Pancreas (tissue), 10 donors: ENCODE data around the gene SLC25A42. TPM values are rescaled to one million over a fixed set of nuclear protein-coding genes. Genes with fewer than 3 reads are reported as not detected.

Experiments
- ATAC-seq, 4 donors: fragments of 200-7000 bp; cut with Tn5 transposase; one replicate each; pipeline versions ENCODE4 v1.8.0 to v1.9.1; 2020; ENCODE audit warnings: mild to moderate bottlenecking in 4 of 4, moderate library complexity in 4 of 4
- DNase-seq, 6 donors: peaks; one replicate each; pipeline ENCODE4 v3.0.0-alpha.2; 2020
- FAIRE-seq: peaks from 2 replicates; lab custom pipeline; 2012; peaks lifted over from hg19 to GRCh38; lab: Jason Lieb, UNC
- H3K27ac ChIP-seq, 4 donors: fragments of 200-600 bp; sonication (generic); 1 replicate in 3 of 4; 2 replicates in 1 of 4; pipeline versions ENCODE4 v1.5.0 to v1.8.0; 2020
- H3K27me3 ChIP-seq, 4 donors: fragments of 200-600 bp; one replicate each; pipeline ENCODE4 v1.8.0; 2021
- H3K36me3 ChIP-seq, 3 donors: fragments of 200-600 bp; sonication (generic) in 1 of 3; one replicate each; pipeline versions ENCODE4 v1.5.0 to v1.8.0; 2020 to 2021
- H3K4me1 ChIP-seq, 3 donors: fragments of 200-600 bp; one replicate each; pipeline ENCODE4 v1.8.0; 2021
- H3K4me3 ChIP-seq, 4 donors: fragments of 200-600 bp; sonication (generic) in 2 of 4; one replicate each; pipeline versions ENCODE4 v1.5.0 to v1.8.0; 2020 to 2021
- H3K9me3 ChIP-seq, 4 donors: fragments of 200-600 bp; one replicate each; pipeline ENCODE4 v1.8.0; 2021
- CTCF ChIP-seq, 4 donors: fragments of 200-600 bp; sonication (generic) in 3 of 4; IDR thresholded peaks; one replicate each; pipeline versions ENCODE4 v1.5.0 to v1.8.0; 2021; ENCODE audit warnings: antibody characterized with exemption in 4 of 4
- WGBS, 2 donors: extraction: QIAGEN DNeasy Blood & Tissue Kit; methylation state at CpG; one replicate each; pipeline ENCODE4 v1.1.7; 2013; 5-methylcytosine and 5-hydroxymethylcytosine counted together
- intact Hi-C, 3 donors: fragments of 100-400 bp; cut with DNase I; formaldehyde crosslinking; loops; one replicate each; pipeline versions ENCODE4 v1.11.1 to v1.14.2; 2022
- polyA plus RNA-seq, 2 donors: library from polyadenylated mRNA; stranded (reverse); fragments of 200-250 nt; gene quantifications; one replicate each; pipeline ENCODE4 v1.2.3, GENCODE V29; 2013
- total RNA-seq, 6 donors: library from RNA; stranded (reverse); fragmentation: NEBNext Ultra II Directional in 4 of 6; extraction: Animal tissue kit (Norgen Biotek cat#: 25700) in 4 of 6; gene quantifications; one replicate each; pipeline versions ENCODE4 v1.2.1 to v1.2.4, GENCODE V29; 2021 to 2023
- donor health status: healthy with polysubstance abuse.
- donor health status: DM: no; HTN: no; CAD: no; lungs with moderate emphysema.
- donor health status: DM: no; HTN: no; CAD: no.
- donor health status: control.
- donor health status: control.
- donor health status: Bipolar disorder and iron deficiency.
- donor health status: DM: yes; HTN: yes; CAD: no.
- donor health status: DM: no; HTN: no; CAD: no.
- donor health status: DM: no; HTN: no; CAD: no.
- donor health status: DM: yes; HTN: yes; CAD: no.

The SLC25A42 gene
- total and polyA plus RNA-seq, 8 donors = 3.9 to 8.7 (median 6.6) TPM

- no peaks in the 10 kb centered on the region for H3K4me1 ChIP-seq
- DNase-seq (no peak), FAIRE-seq (no peak), ATAC-seq (no peak)
- no peak overlapping the region for H3K4me3 ChIP-seq
- no peaks in the 10 kb centered on the region for H3K27me3 ChIP-seq
- H3K36me3 ChIP-seq = no peaks in the 10 kb centered on the region
- no peaks in the 10 kb centered on the region for H3K9me3 ChIP-seq
- TF ChIP-seq CTCF (IDR thresholded peaks at IDR 0.05) = no peak
- no peak overlapping the region for H3K27ac ChIP-seq
- 64% methylated on average over 20 to 26 of the region's 26 CpGs for WGBS, 2 donors
- intact Hi-C loops = no loop called here
Measured at GRCh38 chr19:19160461-19161035, 96.8 kb downstream of the SLC25A42 start.

GRCh38 chr19:19162495-19162894, 98.7 kb downstream of the SLC25A42 start:
- no peaks in the 10 kb centered on the region for H3K36me3 ChIP-seq
- no peaks in the 10 kb centered on the region for H3K27me3 ChIP-seq
- no peak for TF ChIP-seq CTCF (IDR thresholded peaks at IDR 0.05)
- DNase-seq (no peak), ATAC-seq (no peak), FAIRE-seq (no peak)
- H3K9me3 ChIP-seq = no peaks in the 10 kb centered on the region
- H3K27ac ChIP-seq = no peak overlapping the region
- intact Hi-C loops = no loop called here
- WGBS, 2 donors = 87 to 91% methylated on average over 7 of the region's 7 CpGs
- H3K4me3 ChIP-seq = no peak overlapping the region
- H3K4me1 ChIP-seq = no peaks in the 10 kb centered on the region

Other genes starting within 250 kb of the SLC25A42 start
- gene UPF1, start 232.0 kb upstream of the SLC25A42 start, total RNA-seq = 10 to 100 TPM; 26.3 to 54.4 (median 33.4) TPM
- 10 to 100 TPM; 44.1 to 50.7 TPM for gene UPF1, start 232.0 kb upstream of the SLC25A42 start, polyA plus RNA-seq
- gene CERS1, start 167.8 kb upstream of the SLC25A42 start, total RNA-seq = under 1 TPM; 0.16 to 0.75 (median 0.33) TPM
- gene CERS1, start 167.8 kb upstream of the SLC25A42 start, polyA plus RNA-seq = 1 to 10 TPM; 1.7 to 8.3 TPM
- 100 to 1,000 TPM in 1 of 6 donors, 10 to 100 TPM in 5; 58.2 to 107 (median 91.2) TPM for gene COPE, start 144.6 kb upstream of the SLC25A42 start, total RNA-seq
- gene COPE, start 144.6 kb upstream of the SLC25A42 start, polyA plus RNA-seq = 100 to 1,000 TPM; 152 to 200 TPM
- 10 to 100 TPM; 17.5 to 30.9 (median 24.0) TPM for gene DDX49, start 144.3 kb upstream of the SLC25A42 start, total RNA-seq
- 10 to 100 TPM; 40.3 to 42.2 TPM for gene DDX49, start 144.3 kb upstream of the SLC25A42 start, polyA plus RNA-seq
- 10 to 100 TPM in 1 of 6 donors, 1 to 10 TPM in 5; 3.7 to 15.2 (median 5.3) TPM for gene HOMER3, start 122.8 kb upstream of the SLC25A42 start, total RNA-seq
- 10 to 100 TPM; 19.4 to 24.8 TPM for gene HOMER3, start 122.8 kb upstream of the SLC25A42 start, polyA plus RNA-seq
- gene SUGP2, start 30.5 kb upstream of the SLC25A42 start, total RNA-seq = 10 to 100 TPM; 15.4 to 38.3 (median 23.9) TPM
- 10 to 100 TPM; 60.4 to 60.6 TPM for gene SUGP2, start 30.5 kb upstream of the SLC25A42 start, polyA plus RNA-seq
- 1 to 10 TPM; 3.1 to 8.8 (median 7.0) TPM for gene ARMC6, start 30.4 kb upstream of the SLC25A42 start, total RNA-seq
- 10 to 100 TPM; 16.6 to 18.3 TPM for gene ARMC6, start 30.4 kb upstream of the SLC25A42 start, polyA plus RNA-seq
- 10 to 100 TPM; 10.5 to 14.6 (median 11.7) TPM for gene TMEM161A, start 74.5 kb downstream of the SLC25A42 start, total RNA-seq
- gene TMEM161A, start 74.5 kb downstream of the SLC25A42 start, polyA plus RNA-seq = 10 to 100 TPM; 35.2 to 35.6 TPM
- 1 to 10 TPM in 2 of 6 donors, under 1 TPM in 4; 0.34 to 1.5 (median 0.89) TPM for gene MEF2B, start 106.3 kb downstream of the SLC25A42 start, total RNA-seq
- 1 to 10 TPM; 1.7 to 2.8 TPM for gene MEF2B, start 106.3 kb downstream of the SLC25A42 start, polyA plus RNA-seq
- 10 to 100 TPM in 4 of 6 donors, 1 to 10 TPM in 2; 7.2 to 13.7 (median 10.3) TPM for gene BORCS8, start 128.2 kb downstream of the SLC25A42 start, total RNA-seq
- gene BORCS8, start 128.2 kb downstream of the SLC25A42 start, polyA plus RNA-seq = 10 to 100 TPM; 25.9 to 28.9 TPM
- 10 to 100 TPM; 21.0 to 40.4 (median 30.8) TPM for gene RFXANK, start 128.3 kb downstream of the SLC25A42 start, total RNA-seq
- gene RFXANK, start 128.3 kb downstream of the SLC25A42 start, polyA plus RNA-seq = 100 to 1,000 TPM in 1 of 2 donors, 10 to 100 TPM in 1; 83.1 to 111 TPM
- 1 to 10 TPM; 6.8 to 9.8 (median 8.3) TPM for gene NR2C2AP, start 139.4 kb downstream of the SLC25A42 start, total RNA-seq
- 10 to 100 TPM; 15.7 to 19.1 TPM for gene NR2C2AP, start 139.4 kb downstream of the SLC25A42 start, polyA plus RNA-seq
- under 1 TPM in 3 of 6 donors, not detected in 3; 0.04 to 0.13 (median 0.06) TPM for gene NCAN, start 148.0 kb downstream of the SLC25A42 start, total RNA-seq
- under 1 TPM; 0.04 to 0.12 TPM for gene NCAN, start 148.0 kb downstream of the SLC25A42 start, polyA plus RNA-seq
- under 1 TPM in 5 of 6 donors, not detected in 1; 0.08 to 0.50 (median 0.23) TPM for gene TM6SF2, start 209.3 kb downstream of the SLC25A42 start, total RNA-seq
- 1 to 10 TPM; 1.5 to 1.6 TPM for gene TM6SF2, start 209.3 kb downstream of the SLC25A42 start, polyA plus RNA-seq